Left lung (tissue), 10 donors: Measurements from ENCODE around the gene SLC12A4. TPM values are rescaled to one million over a fixed set of nuclear protein-coding genes. Genes with fewer than 3 reads are reported as not detected.

Experiments
- ATAC-seq: fragments of 200-7000 bp; cut with Tn5 transposase; one replicate; pipeline ENCODE4 v1.9.1; 2020; ENCODE audit warnings: moderate library complexity
- DNase-seq, 4 donors: peaks; one replicate each; pipeline ENCODE4 v3.0.0-alpha.2; 2013 to 2020
- H3K27ac ChIP-seq, 2 donors: fragments of 200-600 bp; sonication (generic) in 1 of 2; one replicate each; pipeline versions ENCODE4 v1.5.0 to v1.8.0; 2020 to 2021
- H3K27me3 ChIP-seq, 2 donors: fragments of 200-600 bp; sonication (generic) in 1 of 2; one replicate each; pipeline versions ENCODE4 v1.5.0 to v1.8.0; 2020 to 2021
- H3K36me3 ChIP-seq, 2 donors: fragments of 200-600 bp; sonication (generic) in 1 of 2; one replicate each; pipeline versions ENCODE4 v1.5.0 to v1.8.0; 2020 to 2021
- H3K4me1 ChIP-seq, 2 donors: fragments of 200-600 bp; one replicate each; pipeline ENCODE4 v1.8.0; 2021
- H3K4me3 ChIP-seq, 2 donors: fragments of 200-600 bp; sonication (generic) in 1 of 2; one replicate each; pipeline versions ENCODE4 v1.5.0 to v1.8.0; 2020 to 2021; ENCODE audit warnings: mild to moderate bottlenecking in 1 of 2
- H3K9me3 ChIP-seq, 2 donors: fragments of 200-600 bp; sonication (generic) in 1 of 2; one replicate each; pipeline versions ENCODE4 v1.5.0 to v1.8.0; 2020 to 2021
- intact Hi-C, 2 donors: fragments of 100-400 bp; cut with DNase I; formaldehyde crosslinking; loops; one replicate each; pipeline versions ENCODE4 v1.11.2 to v1.14.2; 2022
- polyA plus RNA-seq, 6 donors: library from polyadenylated mRNA; unstranded; fragments of 120-200 nt; gene quantifications; one replicate each; pipeline ENCODE4 v1.2.1, GENCODE V29; 2013; ENCODE audit not compliant: insufficient read length in 6 of 6
- total RNA-seq, 2 donors: library from RNA; stranded (reverse); fragmentation: NEBNext Ultra II Directional; extraction: Animal tissue kit (Norgen Biotek cat#: 25700); gene quantifications; one replicate each; pipeline ENCODE4 v1.2.1, GENCODE V29; 2021
- TF ChIP-seq, protein P1 (sequence below), 2 donors: fragments of 200-600 bp; sonication (generic) in 1 of 2; IDR thresholded peaks; one replicate each; pipeline versions ENCODE4 v1.5.0 to v1.8.0; 2021; ENCODE audit warnings: antibody characterized with exemption in 2 of 2
- donor health status: DM: no; HTN: yes; CAD: no.
- donor health status: DM: no; HTN: no; CAD: no.

The SLC12A4 gene
- total and polyA plus RNA-seq, 8 donors = 42.6 to 121 (median 52.7) TPM

DNA sequence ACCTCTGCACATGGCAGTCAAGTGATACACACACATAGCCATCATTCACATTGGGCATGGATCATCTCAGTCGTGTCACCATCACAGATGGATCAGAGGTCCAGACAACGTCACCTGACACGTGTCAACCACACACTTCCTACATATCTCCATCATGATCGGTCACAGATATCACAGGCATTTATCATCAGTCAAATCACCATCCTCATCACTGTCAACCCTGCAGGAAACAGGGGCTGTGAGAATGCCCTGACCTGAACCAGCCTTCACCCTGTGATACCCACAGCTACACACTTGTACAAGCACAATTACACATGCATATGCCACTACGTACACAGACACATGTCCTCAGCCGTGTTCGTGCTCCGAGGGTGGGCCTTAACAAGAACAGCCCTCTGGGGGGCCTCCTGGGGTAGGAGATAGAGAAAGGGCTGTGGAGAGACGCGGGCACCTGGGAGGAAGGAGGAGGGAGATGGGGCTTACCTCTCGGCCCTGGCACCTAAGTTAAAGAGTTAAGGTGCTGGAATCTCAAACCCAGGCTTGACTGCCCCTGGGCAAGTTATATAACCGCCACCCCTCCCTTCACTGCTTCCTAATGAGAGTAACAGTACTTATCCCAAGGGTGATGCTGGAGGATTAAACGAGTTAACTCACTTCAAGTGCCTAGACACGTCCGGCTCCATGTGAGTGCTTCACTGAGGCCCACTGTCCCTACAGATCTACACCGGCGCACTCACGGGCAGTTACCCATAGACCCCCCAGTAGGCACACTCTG, 1.1 kb downstream of the SLC12A4 start:
- Histone ChIP-seq H3K4me3 (peak overlapping the region; percentile 81 to 92), H3K4me1 (peaks cover 23 to 59% of the 10 kb centered on the region in 2 donors), H3K27me3 (no peaks in the 10 kb centered on the region), H3K36me3 (peaks cover 0 to 3% of the 10 kb centered on the region in 2 donors), H3K27ac (peak overlapping the region; percentile 88 to 93), H3K9me3 (no peaks in the 10 kb centered on the region)
- DNase-seq (no peak), ATAC-seq (peak; percentile 12)
- intact Hi-C loops = no loop called here
- TF ChIP-seq, protein P1, sequence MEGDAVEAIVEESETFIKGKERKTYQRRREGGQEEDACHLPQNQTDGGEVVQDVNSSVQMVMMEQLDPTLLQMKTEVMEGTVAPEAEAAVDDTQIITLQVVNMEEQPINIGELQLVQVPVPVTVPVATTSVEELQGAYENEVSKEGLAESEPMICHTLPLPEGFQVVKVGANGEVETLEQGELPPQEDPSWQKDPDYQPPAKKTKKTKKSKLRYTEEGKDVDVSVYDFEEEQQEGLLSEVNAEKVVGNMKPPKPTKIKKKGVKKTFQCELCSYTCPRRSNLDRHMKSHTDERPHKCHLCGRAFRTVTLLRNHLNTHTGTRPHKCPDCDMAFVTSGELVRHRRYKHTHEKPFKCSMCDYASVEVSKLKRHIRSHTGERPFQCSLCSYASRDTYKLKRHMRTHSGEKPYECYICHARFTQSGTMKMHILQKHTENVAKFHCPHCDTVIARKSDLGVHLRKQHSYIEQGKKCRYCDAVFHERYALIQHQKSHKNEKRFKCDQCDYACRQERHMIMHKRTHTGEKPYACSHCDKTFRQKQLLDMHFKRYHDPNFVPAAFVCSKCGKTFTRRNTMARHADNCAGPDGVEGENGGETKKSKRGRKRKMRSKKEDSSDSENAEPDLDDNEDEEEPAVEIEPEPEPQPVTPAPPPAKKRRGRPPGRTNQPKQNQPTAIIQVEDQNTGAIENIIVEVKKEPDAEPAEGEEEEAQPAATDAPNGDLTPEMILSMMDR (IDR thresholded peaks at IDR 0.05) = no peak

DNA sequence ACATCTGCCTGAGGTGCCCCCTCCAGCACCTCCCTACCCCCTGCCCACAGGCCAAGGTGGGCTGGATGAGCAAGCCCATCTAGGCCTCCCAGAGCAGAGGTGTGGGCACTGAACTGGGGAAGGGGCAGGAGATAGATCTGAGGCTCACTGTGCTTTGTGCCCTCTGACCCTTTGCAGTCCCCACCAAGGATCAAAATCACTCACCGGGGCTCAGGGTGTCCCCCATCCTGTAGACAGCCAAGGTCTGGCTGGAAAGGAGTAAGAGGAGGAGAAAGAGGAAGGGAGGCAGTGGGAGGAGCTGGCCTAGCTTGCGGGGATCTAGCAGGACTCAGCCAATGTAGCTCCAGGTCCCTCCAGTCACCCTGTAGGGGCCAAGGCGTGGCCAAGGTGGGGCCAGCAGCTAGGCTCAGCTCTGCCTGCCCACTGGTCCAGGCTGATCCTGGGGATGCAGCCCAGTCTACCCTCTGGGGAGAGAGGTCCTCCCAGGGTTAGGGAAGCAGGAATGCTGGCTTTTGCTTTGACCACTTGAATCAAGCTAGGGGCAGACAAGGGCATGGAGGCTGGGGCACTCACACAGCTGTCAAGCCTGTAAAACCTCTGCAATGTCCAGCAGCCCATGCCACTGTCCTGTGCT, 1.8 kb downstream of the SLC12A4 start:
- TF ChIP-seq, protein P1 (IDR thresholded peaks at IDR 0.05) = no peak
- Histone ChIP-seq H3K27me3 (no peaks in the 10 kb centered on the region), H3K9me3 (no peaks in the 10 kb centered on the region), H3K27ac (peak overlapping the region; percentile 53 to 88), H3K4me3 (peak overlapping the region; percentile 81 to 92), H3K36me3 (peaks cover 0 to 10% of the 10 kb centered on the region in 2 donors), H3K4me1 (peaks cover 23 to 66% of the 10 kb centered on the region in 2 donors)
- ATAC-seq = peak; percentile 48
- intact Hi-C loops = no loop called here
- peak in 2 of 4 donors; percentile 56 to 78 for DNase-seq

- DNase-seq (no peak), ATAC-seq (no peak)
- Histone ChIP-seq H3K9me3 (no peaks in the 10 kb centered on the region), H3K27ac (peak overlapping the region; percentile 53 to 88), H3K4me1 (peaks cover 23 to 74% of the 10 kb centered on the region in 2 donors), H3K27me3 (no peaks in the 10 kb centered on the region), H3K36me3 (peaks cover 0 to 18% of the 10 kb centered on the region in 2 donors), H3K4me3 (peak overlapping the region in 1 of 2 donors; percentile 81)
- TF ChIP-seq, protein P1 (IDR thresholded peaks at IDR 0.05) = no peak
- intact Hi-C loops = no loop called here
These were observed 2.5 kb downstream of the SLC12A4 start for GRCh38 chr16:67965668-67966548.

- no peaks in the 10 kb centered on the region for H3K27me3 ChIP-seq
- no peak overlapping the region for H3K4me3 ChIP-seq
- H3K4me1 ChIP-seq = peaks cover 32 to 87% of the 10 kb centered on the region in 2 donors
- no peaks in the 10 kb centered on the region for H3K9me3 ChIP-seq
- ATAC-seq (no peak), DNase-seq (no peak)
- H3K36me3 ChIP-seq = peaks cover 0 to 31% of the 10 kb centered on the region in 2 donors
- intact Hi-C loops = no loop called here
- TF ChIP-seq, protein P1 (IDR thresholded peaks at IDR 0.05) = no peak
- peak overlapping the region; percentile 13 to 26 for H3K27ac ChIP-seq
These were observed 3.8 kb downstream of the SLC12A4 start for GRCh38 chr16:67964477-67965131.
